ENCODE measurements around the gene MPPED1.

Gene MPPED1

DNA sequence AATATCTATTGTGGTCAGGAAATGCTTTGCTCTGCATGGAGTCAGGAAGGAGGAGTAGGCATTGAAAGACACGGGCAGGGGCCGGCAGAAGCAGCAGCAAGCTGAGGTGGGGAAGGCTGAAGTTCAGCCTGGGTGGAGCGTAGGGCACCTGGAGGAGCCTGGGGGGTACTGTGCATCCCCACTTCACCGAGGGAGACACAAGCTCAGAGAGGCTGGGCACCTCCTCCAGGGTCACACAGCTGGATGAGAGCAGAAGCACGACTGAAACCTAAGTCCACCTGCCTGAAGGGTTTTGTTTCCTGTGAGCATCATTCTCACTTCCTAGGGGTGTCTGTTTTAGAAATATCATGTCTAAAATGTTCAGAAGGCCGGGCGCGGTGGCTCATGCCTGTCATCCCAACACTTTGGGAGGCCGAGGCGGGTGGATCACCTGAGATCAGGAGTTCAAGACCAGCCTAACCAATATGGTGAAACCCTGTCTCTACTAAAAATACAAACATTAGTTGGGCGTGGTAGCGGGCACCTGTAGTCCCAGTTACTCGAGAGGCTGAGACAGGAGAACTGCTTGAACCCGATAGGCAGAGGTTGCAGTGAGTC lies 138.3 kb downstream of the MPPED1 start:
- no peak for DNase-seq

GRCh38 chr22:43550672-43551071 lies 138.9 kb downstream of the MPPED1 start:
- DNase-seq, result no peak

DNA sequence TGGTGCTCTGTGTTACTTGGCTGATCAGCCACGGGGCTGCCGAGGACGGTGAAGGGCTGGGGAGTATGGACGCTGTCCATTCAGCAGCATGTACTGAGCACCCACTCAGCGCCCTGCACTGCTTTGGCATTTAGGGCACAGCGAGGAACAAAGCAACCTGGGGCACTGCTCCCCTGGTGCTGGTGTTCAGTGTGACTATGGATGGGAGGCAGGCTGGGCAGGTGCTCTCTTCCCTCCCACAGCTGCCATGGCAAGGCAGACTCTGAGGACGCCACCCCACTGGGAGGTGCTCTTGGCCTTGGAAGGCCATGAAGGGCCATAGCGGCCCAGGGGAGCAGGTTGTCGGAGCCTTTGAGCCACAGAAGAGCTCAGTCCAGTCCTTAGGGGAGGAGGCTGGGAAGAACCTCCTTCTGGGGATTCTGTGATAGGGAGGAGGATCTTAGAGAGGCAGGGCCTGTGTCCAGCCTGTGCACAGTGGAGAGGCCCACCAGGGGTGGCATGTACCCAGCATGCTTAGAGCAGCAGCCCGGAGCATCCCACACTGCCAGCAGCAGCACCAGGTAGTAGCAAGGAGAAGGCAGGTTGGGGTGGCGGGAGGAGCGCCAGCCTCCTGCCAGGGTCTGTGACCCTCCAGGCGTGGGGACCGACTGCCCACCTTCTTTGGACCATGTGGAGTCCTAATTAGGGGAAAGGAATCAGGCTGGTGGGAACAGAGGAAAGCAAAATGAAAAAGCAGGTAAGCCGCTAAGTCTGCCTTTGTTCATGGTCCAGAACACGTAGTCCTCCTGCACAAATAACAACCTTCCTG lies 141.8 kb downstream of the MPPED1 start:
- DNase-seq, result no peak

- no peak for DNase-seq
These were observed 142.4 kb downstream of the MPPED1 start for GRCh38 chr22:43554259-43554636.

- DNase-seq, result no peak
These were observed 143.0 kb downstream of the MPPED1 start for GRCh38 chr22:43554694-43555365.

DNA sequence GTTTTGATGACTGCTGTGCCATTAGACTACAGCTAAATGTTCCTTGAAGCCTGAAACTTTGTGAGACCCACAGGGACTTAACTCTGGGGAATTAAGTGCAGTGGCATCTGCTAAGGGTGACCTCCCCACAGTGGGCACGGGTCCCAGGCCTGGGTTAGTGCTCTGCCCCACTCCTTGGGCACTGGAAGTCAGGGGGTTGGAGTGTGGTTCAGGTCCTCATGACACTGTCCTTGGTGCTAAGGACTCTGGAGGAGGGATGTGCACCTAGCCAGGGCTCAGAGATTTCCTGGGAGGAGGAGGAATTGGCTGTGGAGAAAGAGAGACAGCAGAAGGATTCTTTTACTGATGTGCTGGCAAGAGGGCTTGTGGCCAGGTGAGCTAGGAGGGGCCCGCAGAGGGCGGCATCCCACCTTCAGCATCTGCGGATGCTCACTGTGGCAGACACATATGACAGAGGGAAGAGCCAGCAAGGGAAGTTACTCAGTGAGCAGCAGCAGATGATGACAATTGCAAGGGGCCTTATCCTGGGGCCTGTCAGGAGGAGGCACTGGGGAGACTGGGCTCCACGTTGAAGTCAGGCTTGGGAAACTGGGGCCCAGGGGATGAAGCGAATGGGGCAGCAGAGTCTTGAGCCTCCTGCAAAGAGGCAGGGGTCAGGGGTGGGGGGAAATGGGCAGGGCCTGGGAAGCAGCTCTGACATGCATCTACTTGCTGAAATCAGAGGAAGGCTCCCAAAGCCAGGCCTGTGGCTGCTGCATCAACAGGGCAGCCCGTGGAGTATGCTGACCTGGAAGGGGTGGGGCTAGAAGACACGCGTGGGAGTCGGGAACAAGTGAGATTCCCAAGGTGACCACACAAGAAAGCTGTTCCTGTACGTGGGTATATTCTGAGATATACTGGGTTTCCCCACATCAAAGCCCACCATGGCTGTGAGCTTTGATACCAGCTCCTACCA lies 144.0 kb downstream of the MPPED1 start:
- no peak for DNase-seq
